Brain microvascular endothelial cell (primary cell): ENCODE measurements around the gene GRAMD2B.
"Not testable (repeated sequence)": the region's sequence is repeated elsewhere in the genome, so short reads cannot be mapped to it uniquely, and the experiment has no call there.

Source experiments
- DNase-seq: peaks from one replicate; pipeline ENCODE4 v3.0.0-alpha.2; 2020
- H3K27ac ChIP-seq: fragments of 250-450 bp; sonication (Bioruptor Pico); 2 replicates; pipeline ENCODE4 v1.5.1; 2020; ENCODE audit warnings: mild to moderate bottlenecking, moderate library complexity
- H3K27me3 ChIP-seq: fragments of 250-450 bp; sonication (Bioruptor Pico); replicated peaks from 2 replicates; pipeline ENCODE4 v1.5.1; 2020; ENCODE audit warnings: mild to moderate bottlenecking
- H3K36me3 ChIP-seq: fragments of 250-450 bp; sonication (Bioruptor Pico); replicated peaks from 2 replicates; pipeline ENCODE4 v1.5.1; 2020; ENCODE audit warnings: mild to moderate bottlenecking
- H3K4me3 ChIP-seq: 2 replicates; pipeline ENCODE4 v1.5.1; 2011; ENCODE audit warnings: low read depth, mild to moderate bottlenecking, control low read depth, low read length, moderate library complexity
- CTCF ChIP-seq: IDR thresholded peaks from 2 replicates; pipeline ENCODE4 v1.5.1; 2011; ENCODE audit warnings: low read depth, mild to moderate bottlenecking, moderate library complexity, low read length, control low read depth, inconsistent platforms; ENCODE audit errors: missing control alignments
- in situ Hi-C: cut with HindIII; loops from 2 replicates; pipeline ENCODE4 v1.10.0; 2017; ENCODE audit warnings: low sequenced_read_pairs, low pct_ligation_motif_present

Gene GRAMD2B

GRCh38 chr5:126391386-126391785 is 31.8 kb upstream of the GRAMD2B start:
- in situ Hi-C loops, result no loop called here

GRCh38 chr5:126394211-126394788 is 28.9 kb upstream of the GRAMD2B start:
- no peak for DNase-seq
- Histone ChIP-seq H3K27ac (no peak overlapping the region), H3K36me3 (no peaks in the 10 kb centered on the region), H3K27me3 (no peaks in the 10 kb centered on the region), H3K4me3 (no peak overlapping the region)
- in situ Hi-C loops, result no loop called here
- TF ChIP-seq CTCF, result no peak

More at GRCh38 chr5:126391386-126391785, 31.8 kb upstream of the GRAMD2B start:
- no peak overlapping the region for H3K27ac ChIP-seq
- H3K27me3 ChIP-seq, result no peaks in the 10 kb centered on the region
- H3K4me3 ChIP-seq, result no peak overlapping the region
- no peak for TF ChIP-seq CTCF
- no peak for DNase-seq
- H3K36me3 ChIP-seq, result no peaks in the 10 kb centered on the region

GRCh38 chr5:126395198-126395597 is 28.0 kb upstream of the GRAMD2B start:
- H3K4me3 ChIP-seq, result no peak overlapping the region
- H3K27ac ChIP-seq, result peak overlapping the region; percentile 31
- H3K27me3 ChIP-seq, result no peaks in the 10 kb centered on the region
- TF ChIP-seq CTCF, result no peak
- DNase-seq, result peak; percentile 87
- in situ Hi-C loops, result no loop called here
- no peaks in the 10 kb centered on the region for H3K36me3 ChIP-seq

GRCh38 chr5:126395605-126396004 is 27.6 kb upstream of the GRAMD2B start:
- in situ Hi-C loops, result no loop called here
- TF ChIP-seq CTCF, result no peak
- DNase-seq, result no peak
- no peaks in the 10 kb centered on the region for H3K36me3 ChIP-seq
- H3K27ac ChIP-seq, result no peak overlapping the region
- no peaks in the 10 kb centered on the region for H3K27me3 ChIP-seq
- H3K4me3 ChIP-seq, result no peak overlapping the region

GRCh38 chr5:126396721-126397120 is 26.5 kb upstream of the GRAMD2B start:
- H3K4me3 ChIP-seq, in situ Hi-C loops, DNase-seq, H3K27ac ChIP-seq, H3K36me3 ChIP-seq, H3K27me3 ChIP-seq: not testable (repeated sequence)

- Histone ChIP-seq H3K4me3 (no peak overlapping the region), H3K36me3 (no peaks in the 10 kb centered on the region), H3K27ac (no peak overlapping the region), H3K27me3 (no peaks in the 10 kb centered on the region)
- in situ Hi-C loops, result no loop called here
- TF ChIP-seq CTCF, result no peak
- DNase-seq, result no peak
These were observed 24.4 kb upstream of the GRAMD2B start for GRCh38 chr5:126398791-126399190.
